ENCODE measurements around the gene CSNK2B. TPM values are rescaled to one million over a fixed set of nuclear protein-coding genes. Genes with fewer than 3 reads are reported as not detected.

Gene CSNK2B
- total and polyA plus RNA-seq, 9 of the 15 experiments (the other 6 are each of a cell fraction or from before 2014, with no cell fraction given), result 120 to 1,126 (median 529) TPM

- TF ChIP-seq RBM22 (IDR thresholded peaks at IDR 0.05; ENCODE audit: low read depth, low read length, poor library complexity, severe bottlenecking) (peak; percentile 2), GTF2A2 (tag; IDR thresholded peaks at IDR 0.05) (peak; percentile 90), MAX (CRISPR knock-in tag; IDR thresholded peaks at IDR 0.05) (peak; percentile 89), STAT6 (CRISPR knock-in tag; IDR thresholded peaks at IDR 0.05) (peak; percentile 97; the same call in 1 of the 2 replicates), POLR3A (IDR thresholded peaks at IDR 0.05; ENCODE audit: borderline replicate concordance, extremely low read depth, insufficient read depth, insufficient read length) (no peak), TAF1 (IDR thresholded peaks at IDR 0.05; ENCODE audit: control insufficient read depth, extremely low read depth, insufficient read depth, low read length, severe bottlenecking) (peak; percentile 94), NR2C2 (CRISPR knock-in tag; IDR thresholded peaks at IDR 0.05) (peak; percentile 82), NR2C2 (tag; IDR thresholded peaks at IDR 0.05) (no peak), RB1 (IDR thresholded peaks at IDR 0.05; ENCODE audit: low read depth) (no peak)
- TF ChIP-seq, protein P1, sequence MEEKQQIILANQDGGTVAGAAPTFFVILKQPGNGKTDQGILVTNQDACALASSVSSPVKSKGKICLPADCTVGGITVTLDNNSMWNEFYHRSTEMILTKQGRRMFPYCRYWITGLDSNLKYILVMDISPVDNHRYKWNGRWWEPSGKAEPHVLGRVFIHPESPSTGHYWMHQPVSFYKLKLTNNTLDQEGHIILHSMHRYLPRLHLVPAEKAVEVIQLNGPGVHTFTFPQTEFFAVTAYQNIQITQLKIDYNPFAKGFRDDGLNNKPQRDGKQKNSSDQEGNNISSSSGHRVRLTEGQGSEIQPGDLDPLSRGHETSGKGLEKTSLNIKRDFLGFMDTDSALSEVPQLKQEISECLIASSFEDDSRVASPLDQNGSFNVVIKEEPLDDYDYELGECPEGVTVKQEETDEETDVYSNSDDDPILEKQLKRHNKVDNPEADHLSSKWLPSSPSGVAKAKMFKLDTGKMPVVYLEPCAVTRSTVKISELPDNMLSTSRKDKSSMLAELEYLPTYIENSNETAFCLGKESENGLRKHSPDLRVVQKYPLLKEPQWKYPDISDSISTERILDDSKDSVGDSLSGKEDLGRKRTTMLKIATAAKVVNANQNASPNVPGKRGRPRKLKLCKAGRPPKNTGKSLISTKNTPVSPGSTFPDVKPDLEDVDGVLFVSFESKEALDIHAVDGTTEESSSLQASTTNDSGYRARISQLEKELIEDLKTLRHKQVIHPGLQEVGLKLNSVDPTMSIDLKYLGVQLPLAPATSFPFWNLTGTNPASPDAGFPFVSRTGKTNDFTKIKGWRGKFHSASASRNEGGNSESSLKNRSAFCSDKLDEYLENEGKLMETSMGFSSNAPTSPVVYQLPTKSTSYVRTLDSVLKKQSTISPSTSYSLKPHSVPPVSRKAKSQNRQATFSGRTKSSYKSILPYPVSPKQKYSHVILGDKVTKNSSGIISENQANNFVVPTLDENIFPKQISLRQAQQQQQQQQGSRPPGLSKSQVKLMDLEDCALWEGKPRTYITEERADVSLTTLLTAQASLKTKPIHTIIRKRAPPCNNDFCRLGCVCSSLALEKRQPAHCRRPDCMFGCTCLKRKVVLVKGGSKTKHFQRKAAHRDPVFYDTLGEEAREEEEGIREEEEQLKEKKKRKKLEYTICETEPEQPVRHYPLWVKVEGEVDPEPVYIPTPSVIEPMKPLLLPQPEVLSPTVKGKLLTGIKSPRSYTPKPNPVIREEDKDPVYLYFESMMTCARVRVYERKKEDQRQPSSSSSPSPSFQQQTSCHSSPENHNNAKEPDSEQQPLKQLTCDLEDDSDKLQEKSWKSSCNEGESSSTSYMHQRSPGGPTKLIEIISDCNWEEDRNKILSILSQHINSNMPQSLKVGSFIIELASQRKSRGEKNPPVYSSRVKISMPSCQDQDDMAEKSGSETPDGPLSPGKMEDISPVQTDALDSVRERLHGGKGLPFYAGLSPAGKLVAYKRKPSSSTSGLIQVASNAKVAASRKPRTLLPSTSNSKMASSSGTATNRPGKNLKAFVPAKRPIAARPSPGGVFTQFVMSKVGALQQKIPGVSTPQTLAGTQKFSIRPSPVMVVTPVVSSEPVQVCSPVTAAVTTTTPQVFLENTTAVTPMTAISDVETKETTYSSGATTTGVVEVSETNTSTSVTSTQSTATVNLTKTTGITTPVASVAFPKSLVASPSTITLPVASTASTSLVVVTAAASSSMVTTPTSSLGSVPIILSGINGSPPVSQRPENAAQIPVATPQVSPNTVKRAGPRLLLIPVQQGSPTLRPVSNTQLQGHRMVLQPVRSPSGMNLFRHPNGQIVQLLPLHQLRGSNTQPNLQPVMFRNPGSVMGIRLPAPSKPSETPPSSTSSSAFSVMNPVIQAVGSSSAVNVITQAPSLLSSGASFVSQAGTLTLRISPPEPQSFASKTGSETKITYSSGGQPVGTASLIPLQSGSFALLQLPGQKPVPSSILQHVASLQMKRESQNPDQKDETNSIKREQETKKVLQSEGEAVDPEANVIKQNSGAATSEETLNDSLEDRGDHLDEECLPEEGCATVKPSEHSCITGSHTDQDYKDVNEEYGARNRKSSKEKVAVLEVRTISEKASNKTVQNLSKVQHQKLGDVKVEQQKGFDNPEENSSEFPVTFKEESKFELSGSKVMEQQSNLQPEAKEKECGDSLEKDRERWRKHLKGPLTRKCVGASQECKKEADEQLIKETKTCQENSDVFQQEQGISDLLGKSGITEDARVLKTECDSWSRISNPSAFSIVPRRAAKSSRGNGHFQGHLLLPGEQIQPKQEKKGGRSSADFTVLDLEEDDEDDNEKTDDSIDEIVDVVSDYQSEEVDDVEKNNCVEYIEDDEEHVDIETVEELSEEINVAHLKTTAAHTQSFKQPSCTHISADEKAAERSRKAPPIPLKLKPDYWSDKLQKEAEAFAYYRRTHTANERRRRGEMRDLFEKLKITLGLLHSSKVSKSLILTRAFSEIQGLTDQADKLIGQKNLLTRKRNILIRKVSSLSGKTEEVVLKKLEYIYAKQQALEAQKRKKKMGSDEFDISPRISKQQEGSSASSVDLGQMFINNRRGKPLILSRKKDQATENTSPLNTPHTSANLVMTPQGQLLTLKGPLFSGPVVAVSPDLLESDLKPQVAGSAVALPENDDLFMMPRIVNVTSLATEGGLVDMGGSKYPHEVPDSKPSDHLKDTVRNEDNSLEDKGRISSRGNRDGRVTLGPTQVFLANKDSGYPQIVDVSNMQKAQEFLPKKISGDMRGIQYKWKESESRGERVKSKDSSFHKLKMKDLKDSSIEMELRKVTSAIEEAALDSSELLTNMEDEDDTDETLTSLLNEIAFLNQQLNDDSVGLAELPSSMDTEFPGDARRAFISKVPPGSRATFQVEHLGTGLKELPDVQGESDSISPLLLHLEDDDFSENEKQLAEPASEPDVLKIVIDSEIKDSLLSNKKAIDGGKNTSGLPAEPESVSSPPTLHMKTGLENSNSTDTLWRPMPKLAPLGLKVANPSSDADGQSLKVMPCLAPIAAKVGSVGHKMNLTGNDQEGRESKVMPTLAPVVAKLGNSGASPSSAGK (IDR thresholded peaks at IDR 0.05), result no peak
- TF ChIP-seq, protein P2, sequence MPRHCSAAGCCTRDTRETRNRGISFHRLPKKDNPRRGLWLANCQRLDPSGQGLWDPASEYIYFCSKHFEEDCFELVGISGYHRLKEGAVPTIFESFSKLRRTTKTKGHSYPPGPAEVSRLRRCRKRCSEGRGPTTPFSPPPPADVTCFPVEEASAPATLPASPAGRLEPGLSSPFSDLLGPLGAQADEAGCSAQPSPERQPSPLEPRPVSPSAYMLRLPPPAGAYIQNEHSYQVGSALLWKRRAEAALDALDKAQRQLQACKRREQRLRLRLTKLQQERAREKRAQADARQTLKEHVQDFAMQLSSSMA (CRISPR knock-in tag; IDR thresholded peaks at IDR 0.05), result peak; percentile 47; the same call in 1 of the 2 replicates
These were observed 935 bp upstream of the CSNK2B start, which contains the start of gene GPANK1 (continued) for GRCh38 chr6:31664790-31665500.
